ENCODE results near the gene EVA1A.
"Not testable (repeated sequence)": the region's sequence is repeated elsewhere in the genome, so short reads cannot be mapped to it uniquely, and the experiment has no call there.

EVA1A gene

DNA sequence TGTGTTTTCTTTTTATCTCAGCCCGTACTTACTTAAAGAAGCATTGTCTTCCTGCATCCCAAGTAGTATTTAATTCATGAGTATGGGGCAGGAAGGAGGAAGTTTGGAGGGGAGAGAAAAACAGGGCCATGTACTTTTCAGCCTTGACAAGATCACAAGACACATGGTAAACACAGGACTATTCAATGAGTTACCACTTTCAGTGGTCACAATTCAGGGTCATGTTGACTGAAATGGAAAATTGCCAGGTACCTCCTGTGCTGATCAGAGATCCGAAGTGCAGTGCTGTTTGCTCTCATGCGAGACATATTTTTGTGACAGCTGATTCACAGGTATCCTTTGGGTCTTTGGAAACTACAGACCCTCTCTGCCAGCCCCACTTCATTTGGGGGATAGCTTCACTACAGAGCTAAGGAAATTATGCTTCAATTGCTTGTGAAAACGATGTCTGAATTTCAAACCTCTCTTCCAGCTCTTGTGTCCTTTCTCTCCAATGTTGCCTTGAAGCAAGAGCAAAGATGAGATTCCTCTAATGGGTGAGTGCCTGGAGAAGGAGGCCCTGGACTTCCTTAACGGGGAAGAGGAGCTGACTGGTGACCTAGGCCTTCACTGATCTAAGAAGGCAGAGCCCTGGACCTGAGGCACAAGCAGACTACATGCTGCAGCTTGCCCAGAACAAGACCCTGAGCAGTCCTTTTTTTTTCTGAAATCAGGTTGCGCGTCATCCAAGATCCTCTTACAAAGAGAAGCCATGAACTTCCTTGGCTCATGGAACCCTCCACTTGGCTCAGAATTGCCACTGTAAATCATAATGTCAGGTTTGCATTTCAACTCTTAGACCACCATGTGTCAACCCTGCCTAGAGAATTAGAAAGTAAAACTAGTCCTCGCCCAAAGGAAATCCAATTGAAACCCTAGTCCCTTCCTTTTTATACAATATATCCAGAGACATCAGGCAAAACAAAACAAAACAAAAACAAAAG is 44.1 kb downstream of the EVA1A start:
- FAIRE-seq: no peak

DNA sequence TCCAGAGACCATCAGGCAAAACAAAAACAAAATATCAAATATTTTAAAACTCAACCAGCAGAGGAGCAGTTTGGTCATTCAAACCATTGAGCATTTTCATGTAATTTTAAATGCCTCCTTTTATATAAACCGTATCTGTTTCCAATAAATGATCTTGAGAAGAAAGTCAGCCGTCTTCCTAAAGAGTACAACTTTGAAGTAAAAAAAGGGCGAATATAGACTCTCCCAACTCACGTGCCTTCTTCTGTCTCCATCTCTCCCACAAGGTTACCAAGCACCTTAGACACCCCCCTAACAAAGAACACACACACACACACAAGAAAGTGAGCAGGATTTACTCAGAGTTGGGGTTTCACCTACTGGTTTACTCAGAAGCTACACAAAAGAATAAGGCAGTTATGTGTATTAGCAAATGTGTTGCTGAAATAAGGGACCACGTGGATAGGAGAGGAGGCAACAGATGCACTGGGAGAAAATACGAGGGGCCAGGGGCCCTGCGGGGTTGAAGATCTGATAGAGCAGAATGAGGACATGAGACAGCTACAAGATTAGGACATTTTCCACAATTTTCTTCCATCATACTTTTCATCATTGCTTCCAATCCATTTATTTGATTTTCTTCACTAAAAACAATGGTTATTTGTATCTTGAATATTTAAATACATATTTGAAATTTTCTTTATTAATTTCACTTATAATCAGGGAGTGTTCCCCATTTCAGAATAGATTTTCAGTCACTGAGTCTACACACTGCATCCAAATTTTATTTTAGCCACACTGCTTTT is 45.0 kb downstream of the EVA1A start:
- no peak for FAIRE-seq

DNA sequence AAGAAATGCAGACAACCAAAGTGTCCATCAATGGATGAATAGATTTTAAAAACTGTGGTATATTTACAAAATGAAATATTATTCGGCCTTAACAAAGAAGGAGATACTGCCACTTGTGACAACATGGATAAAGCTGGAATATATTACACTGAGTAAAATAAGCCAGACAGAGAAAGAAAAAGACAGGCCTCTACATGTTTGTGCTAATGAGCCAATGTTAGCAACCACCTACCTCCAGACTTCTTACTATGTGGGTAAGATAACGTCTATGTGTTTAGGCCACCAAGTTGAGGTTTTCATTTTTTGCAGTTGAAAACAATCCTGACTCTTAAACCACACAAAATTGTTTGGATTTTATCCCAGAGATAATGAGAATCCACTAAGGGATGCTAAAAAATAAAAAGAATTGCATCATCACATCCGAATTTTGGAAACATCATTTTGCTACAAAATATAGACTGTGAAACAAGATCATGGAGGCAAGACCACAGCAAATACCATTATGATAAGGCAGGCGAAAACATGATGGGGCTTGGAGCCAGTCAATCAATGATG is 47.0 kb downstream of the EVA1A start:
- no peak for FAIRE-seq

DNA sequence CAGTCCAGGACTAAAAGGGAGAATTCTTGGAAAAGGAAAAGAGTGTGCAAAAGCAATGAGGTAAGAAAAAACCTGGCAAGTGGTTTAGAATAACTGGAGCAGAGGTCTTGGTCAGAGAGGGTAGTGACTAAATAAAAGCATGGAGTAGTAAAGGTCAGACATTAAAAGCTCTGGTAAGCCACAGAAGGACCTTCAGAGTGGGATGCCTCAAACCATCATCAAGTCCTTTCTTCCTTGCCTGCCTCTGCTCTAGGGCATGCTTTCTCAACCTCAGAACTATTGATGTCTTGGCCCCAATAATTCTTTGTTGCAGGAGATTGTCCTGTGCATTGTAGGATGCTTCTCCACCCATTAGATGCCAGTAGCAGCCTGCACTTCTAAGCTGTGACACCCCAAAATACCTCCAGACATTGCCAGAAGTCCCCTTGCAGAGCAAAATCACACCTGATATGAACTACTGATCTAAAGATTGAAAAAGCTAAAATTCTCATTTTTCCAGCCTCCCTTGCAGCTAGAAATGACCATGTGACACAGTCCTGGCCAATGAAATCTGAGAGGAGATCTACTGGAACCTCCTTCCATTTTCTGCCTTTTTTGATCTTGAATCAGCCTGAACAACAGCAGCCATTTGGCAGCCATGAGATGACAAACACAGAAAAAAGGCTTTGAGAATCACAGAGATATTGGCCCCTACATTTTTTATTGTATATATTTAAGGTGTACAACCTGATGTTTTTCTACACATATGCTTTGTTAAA is 48.1 kb downstream of the EVA1A start:
- no peak for FAIRE-seq

DNA sequence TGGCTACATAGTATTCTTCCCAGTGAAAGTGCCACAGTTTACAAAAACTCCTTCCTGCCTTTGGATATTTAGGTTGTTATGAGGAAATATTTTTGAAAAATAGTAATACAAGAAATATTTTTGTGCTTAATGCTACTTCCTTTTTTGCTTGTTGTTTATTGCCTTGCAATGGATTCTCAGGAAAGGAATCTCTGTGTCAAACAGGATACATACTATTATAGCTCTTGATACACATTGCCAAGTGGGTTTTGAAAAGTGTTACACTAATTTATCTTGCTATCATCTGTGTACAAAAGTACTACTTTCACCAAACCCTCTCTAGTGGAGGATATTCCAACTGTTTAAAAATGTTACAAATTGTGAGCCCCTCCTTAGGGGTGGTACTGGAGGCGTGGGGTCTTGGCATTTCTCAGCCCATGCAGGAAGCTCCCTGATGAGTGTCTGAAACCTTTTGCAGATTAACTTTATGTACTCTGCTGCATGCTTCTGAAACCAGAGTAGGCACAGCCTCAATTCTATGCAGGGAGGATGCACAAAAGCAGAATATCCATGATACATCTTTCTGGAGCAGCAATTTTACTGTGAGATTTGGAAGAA is 54.5 kb downstream of the EVA1A start:
- no peak for FAIRE-seq

DNA sequence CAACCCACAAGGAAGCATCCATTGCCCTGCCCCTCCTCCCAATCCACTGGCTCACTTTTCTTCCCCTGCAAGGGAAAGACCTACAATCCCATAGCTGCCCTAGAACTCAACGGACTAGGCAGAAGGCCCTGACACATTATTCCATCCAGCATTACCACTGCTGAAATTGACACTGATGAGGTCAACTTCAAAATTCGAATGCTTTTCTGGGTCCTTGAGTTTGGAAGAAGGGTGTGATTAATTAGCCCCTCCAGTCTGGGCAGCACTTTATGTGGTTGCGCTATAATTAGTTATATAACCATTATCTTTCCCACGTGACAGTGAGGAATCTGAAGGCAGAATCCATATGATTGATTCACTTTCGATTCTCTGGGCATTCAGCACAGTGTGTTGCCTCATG is 55.7 kb downstream of the EVA1A start:
- FAIRE-seq: no peak

DNA sequence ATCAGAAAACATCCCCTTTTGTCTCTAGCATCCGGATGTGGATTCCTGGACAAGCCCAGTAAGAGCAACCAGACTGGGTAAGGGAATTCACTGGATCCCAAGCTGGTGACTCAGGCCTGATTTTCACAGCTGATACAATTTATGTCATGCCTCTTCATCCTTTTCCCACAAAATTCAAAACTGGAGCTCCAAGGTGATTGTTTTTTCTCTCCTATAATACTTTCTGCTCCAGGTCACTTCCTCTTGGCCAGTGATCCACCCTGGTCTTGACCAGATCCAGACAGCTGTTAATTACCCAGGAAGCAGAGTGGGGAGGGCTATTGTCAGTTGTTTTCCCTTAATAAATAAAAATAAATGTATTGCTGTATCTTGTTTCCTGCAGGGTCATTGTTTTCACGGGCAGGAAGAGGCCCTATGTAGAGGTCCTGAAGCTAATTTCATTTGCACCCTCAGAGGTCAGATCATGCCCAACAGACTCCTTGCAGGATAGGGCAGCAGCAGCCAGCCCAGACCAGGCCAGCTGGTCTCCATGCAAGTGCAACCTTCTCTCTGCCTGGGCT is 57.6 kb downstream of the EVA1A start:
- FAIRE-seq: no peak

DNA sequence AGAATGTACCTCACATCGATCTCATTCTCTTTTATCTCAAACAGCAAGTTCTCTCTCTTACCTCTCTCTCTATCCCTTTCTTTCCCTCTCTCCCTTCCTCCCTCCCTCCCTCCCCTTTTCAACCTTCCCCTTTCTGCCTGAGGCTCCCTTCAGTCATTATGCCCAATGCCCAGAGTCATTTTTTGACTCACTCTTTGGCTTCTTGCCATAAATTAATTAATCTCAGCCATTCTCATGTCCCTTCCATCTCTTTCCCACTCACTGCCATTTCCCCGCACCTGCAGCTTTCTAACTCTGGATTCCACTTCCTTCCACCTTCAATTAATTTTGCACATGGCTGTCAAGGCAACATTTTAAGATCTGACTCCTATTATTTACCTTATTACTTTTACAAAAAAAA is 60.1 kb downstream of the EVA1A start:
- no peak for FAIRE-seq

DNA sequence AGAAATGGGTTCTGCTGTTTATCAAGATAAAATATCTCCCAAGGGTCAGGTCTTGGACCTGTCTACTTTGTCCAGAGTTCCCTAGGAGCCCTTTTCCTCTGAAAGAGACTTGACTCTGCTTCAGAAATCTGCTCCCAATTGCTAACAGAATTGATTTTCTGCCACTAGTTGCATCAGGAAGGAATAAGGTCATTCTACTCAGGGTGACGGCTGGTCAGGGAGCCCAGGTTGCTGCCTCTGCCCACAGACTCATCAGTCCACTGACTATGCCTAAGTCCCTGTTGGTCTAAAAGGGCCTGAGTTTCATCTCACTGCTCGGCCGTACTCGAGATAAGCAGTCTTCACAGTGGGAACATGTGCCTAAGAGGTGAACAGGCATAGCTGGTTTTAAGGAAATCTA is 61.2 kb downstream of the EVA1A start:
- FAIRE-seq: no peak

DNA sequence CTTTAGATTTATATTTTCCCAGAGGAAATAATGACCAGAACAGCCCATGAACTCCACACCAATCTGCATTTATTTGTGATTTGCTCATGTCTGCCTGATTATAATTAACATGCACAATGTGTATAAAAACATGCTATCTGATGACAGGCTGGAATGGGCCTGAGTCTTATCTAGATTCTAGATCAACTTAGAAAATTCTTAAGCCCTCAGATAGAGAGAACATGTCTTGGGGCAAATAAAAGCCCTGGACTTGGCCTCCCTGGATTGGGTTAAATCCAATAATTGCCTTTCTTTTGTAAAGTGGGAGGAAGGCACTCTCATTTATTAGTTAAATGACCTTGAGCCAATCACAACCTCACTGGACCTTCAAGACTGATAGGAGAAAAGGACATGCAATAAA is 61.8 kb downstream of the EVA1A start:
- FAIRE-seq: no peak

DNA sequence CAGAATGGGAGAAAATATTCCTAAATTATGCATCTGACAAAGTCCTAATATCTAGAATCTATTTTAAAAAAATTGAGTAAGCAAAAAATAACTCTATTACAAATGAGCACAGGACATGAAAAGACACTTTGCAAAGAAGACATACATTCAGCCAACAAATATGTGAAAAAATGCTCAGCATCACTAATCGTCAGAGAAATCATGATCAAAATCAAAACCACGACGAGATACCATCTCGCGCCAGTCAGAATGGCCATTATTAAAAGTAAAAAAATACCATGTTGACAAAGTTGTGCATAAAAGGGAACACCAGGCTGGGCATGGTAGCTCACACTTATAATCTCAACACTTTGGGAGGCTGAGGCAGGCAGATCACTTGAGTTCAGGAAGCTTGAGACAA is 63.5 kb downstream of the EVA1A start:
- FAIRE-seq: no peak

DNA sequence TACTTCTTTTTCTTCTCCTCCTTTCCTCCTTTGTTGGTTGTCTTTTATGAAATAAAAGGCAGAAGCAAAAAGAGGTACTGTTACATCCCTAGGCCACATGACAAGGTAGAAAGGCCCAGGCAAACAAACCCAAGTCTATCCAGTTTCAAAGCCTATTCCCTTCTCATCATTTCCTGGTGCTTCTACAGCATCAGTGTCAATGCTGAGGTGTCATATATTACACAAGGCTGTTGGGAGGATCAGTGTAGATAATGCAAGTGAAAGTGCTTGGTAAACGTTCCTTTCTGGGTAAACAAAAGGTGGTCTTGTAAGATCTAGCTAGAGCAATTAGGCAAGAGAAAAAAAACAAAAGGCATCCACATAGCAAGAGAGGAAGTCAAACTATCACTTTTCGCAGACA is 64.9 kb downstream of the EVA1A start:
- no peak for FAIRE-seq

DNA sequence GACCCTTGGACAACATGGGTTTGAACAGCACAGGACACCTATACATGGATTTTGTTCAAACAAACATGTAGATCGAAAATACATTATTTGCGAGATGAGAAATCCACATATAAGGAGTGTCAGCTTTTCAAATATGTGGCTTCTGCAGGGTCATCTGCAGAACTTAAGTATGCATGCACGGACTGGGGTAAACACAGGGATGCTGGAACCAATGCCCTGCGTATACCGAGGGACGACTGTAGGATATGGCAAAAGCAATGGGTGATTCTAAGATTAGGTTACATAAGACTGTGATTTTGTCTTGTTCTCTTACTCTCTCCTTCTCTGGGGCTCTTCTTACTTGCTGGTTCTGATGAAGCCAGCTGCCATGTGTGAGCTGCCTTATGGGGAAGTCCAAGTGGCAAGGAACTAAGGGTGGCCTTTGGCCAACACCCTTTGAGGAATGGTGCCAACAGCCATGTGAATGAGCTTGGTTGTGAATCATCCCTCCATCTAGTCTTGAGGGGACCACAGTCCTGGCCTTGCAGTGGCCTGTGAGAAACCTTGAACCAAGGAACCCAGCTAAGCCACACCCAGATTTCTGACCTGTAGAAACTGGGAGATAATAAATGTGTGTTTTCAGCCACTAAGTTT is 66.5 kb downstream of the EVA1A start:
- no peak for FAIRE-seq

DNA sequence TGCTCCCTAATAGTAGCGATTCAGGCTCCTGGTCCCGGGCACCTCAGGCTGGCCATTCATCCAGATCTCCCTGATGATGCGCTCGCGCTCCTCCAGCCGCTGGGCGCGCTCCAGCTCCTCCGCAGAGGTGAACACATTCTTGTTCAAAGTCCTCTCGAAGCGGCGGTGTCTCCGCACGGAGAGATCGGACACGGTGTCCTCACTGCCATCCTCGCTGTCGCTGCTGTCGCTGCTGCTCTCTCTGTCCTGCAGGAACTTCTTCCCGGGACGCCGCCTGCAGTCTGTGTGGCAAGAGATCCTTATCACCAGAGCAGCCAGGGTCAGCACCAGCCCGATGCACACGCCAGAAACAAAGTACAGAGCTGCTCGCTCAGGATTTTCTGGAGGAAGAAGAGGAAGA is 67.5 kb downstream of the EVA1A start:
- no peak for FAIRE-seq

DNA sequence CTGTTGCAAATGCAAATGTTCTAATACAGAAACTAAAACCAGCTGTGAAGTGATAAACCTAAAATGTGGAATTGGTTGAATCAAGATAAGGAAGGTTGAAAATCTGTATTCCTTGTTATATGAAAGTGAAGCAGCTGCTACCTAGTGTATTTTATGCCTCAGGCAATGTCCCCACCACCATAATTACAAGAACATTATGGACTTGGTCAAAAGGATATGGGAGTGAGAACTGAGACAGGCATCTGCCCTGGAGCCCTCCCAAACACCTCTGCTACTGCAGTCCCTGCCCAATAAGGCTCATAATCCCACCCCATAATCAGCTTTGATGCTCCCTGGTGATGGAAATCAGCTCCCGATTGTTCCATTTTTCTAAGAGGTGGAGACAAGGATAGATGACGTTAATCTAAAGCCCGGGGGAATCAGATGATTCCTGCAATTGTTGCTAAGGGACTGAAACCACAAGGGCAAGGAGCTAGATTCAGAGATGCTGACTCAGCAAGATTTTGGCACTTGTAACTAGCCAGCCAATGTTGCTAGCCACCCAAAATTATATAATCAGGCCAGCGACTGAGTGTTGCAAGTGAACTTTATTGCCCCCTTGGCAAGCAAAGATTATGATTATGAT is 69.5 kb downstream of the EVA1A start:
- no peak for FAIRE-seq

DNA sequence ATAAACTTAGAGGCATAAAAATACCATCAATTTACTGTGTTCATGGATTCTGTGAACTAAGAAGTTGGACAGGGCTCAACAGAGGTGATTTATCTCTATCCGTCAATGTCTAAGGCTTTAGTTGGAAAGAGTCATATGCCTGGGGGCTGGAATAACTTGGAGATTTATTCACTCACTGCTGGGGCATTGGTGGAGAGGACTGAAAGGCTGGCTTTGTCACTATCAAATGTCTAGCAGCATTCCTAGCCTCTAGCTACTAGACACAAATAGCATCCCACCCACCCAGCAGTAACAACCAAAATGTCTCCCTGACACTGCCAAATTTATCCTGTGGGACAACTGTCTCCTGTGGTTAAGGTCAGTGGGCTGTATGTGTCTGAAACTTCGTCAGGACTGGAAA is 71.0 kb downstream of the EVA1A start:
- no peak for FAIRE-seq

DNA sequence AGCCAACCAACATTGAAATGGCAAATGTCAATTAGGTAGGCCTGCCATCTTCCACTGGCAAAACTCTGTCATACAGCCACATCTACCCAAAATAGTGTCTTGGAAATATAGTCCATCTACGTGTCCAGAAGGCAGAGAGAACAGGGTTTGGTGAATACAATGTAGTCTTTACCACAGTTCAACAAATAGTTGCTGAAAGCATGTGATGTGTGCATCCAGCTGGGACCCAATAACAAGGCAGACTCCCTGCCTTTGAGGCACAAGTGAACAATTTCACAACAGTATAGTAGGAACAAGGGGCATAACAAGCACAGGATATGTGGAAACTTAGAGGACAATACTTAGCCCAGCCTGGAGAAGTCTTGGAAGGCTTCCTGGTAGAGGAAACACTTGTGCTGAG is 72.6 kb downstream of the EVA1A start:
- no peak for FAIRE-seq

DNA sequence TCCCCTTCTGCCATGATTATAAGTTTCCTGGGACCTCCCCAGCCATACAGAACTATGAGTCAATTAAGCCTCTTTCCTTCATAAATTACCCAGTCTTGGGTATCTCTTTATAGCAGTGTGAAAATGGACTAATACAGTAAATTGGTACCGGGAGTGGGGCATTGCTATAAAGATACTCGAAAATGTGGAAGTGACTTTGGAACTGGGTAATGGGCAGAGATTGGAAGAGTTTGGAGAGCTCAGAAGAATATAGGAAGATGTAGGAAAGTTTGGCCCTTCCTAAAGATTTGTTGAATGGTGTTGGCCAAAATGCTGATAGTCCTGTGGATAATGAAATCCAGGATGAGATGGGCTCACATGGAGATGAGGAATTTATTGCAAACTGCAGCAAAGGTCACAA is 74.0 kb downstream of the EVA1A start:
- not testable (repeated sequence) for FAIRE-seq

DNA sequence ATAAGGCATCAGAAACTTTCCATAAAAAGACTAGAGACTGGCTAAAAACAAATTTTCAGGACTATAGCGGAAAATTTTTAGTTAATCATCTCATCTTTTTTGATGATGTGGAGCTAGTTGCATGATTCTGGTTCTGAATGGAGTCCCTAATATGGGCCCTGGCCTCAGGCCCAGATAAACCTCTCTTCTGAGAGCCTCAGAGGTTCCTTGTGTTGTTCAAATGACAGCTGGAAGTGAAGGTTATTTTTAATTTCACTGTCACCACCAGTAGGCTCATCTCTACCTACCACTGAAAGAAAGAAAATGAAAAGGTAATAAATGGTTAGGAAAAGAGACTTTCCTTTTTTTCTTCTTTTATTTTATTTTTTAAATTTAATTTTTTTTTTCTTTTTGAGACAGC is 75.9 kb downstream of the EVA1A start:
- no peak for FAIRE-seq

DNA sequence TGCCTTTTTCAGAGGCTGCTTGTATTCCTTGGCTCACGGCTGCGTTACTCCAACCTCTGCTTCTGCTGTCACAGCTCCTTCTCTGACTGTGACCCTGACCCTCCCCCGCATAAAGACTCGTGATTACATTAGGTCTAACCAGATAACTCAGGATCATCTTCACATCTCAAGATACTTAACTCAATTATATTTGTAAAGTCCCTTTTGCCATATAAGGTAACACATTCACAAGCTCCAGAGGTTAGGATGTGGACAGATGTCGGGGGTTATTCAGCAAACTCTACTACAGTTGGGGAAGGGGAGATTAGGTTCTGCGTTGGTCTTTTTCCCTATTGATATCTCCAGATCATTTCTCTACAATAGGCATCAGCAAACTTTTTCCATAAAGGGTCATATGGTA is 76.9 kb downstream of the EVA1A start:
- no peak for FAIRE-seq

DNA sequence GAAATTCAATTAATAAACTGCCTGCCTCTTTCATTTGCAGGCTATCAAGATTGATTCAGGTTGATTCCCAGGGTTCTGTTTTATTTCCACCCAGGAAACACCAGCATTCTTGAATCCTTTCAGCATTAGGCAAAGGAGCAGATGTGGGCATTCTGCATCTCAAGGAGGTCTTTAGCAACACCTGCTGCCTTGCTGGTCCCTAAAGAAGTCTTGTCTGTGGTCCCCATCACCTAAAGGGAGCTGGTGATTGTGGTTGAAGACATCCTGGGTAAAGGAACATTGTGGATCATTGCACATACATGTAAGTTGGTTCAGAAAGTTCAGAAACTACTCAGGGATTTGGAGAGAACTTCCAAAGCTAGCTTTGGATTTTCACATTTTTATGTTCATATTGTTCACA is 78.3 kb downstream of the EVA1A start:
- no peak for FAIRE-seq

All from TTC549 (cell line).